ENCODE data around the gene TCOF1.

Gene TCOF1

GRCh38 chr5:150350524-150351344, 6.8 kb upstream of the TCOF1 start:
- DNase-seq (ENCODE audit: low read depth in 3 of 3): no peak

- DNase-seq (ENCODE audit: low read depth in 3 of 3): no peak
Measured at GRCh38 chr5:150352244-150353031, 5.1 kb upstream of the TCOF1 start.

GRCh38 chr5:150353032-150353675, 4.3 kb upstream of the TCOF1 start:
- no peak for DNase-seq (ENCODE audit: low read depth in 3 of 3)

GRCh38 chr5:150355791-150356190, 1.7 kb upstream of the TCOF1 start:
- DNase-seq (ENCODE audit: low read depth in 3 of 3): no peak

GRCh38 chr5:150356575-150357294, 762 bp upstream of the TCOF1 start:
- no peak for DNase-seq (ENCODE audit: low read depth in 3 of 3)

- no peak for DNase-seq (ENCODE audit: low read depth in 3 of 3)
Measured at GRCh38 chr5:150358261-150359095, 981 bp downstream of the TCOF1 start.

GRCh38 chr5:150361301-150361700, 3.8 kb downstream of the TCOF1 start:
- no peak for DNase-seq (ENCODE audit: low read depth in 3 of 3)

- no peak for DNase-seq (ENCODE audit: low read depth in 3 of 3)
Measured at GRCh38 chr5:150363185-150363584, 5.7 kb downstream of the TCOF1 start.

GRCh38 chr5:150364004-150364403, 6.5 kb downstream of the TCOF1 start:
- no peak for DNase-seq (ENCODE audit: low read depth in 3 of 3)

GRCh38 chr5:150368526-150368925, 11.0 kb downstream of the TCOF1 start:
- no peak for DNase-seq (ENCODE audit: low read depth in 3 of 3)

GRCh38 chr5:150372639-150373038, 15.1 kb downstream of the TCOF1 start:
- DNase-seq (ENCODE audit: low read depth in 3 of 3): no peak

GRCh38 chr5:150374651-150375050, 17.2 kb downstream of the TCOF1 start:
- no peak for DNase-seq (ENCODE audit: low read depth in 3 of 3)

GRCh38 chr5:150376799-150377771, 19.6 kb downstream of the TCOF1 start:
- DNase-seq (ENCODE audit: low read depth in 3 of 3): no peak

GRCh38 chr5:150377964-150378694, 20.6 kb downstream of the TCOF1 start:
- no peak for DNase-seq (ENCODE audit: low read depth in 3 of 3)

- DNase-seq (ENCODE audit: low read depth in 3 of 3): no peak
Measured at GRCh38 chr5:150384701-150385100, 27.2 kb downstream of the TCOF1 start.

GRCh38 chr5:150386024-150386855, 28.7 kb downstream of the TCOF1 start:
- no peak for DNase-seq (ENCODE audit: low read depth in 3 of 3)

- DNase-seq (ENCODE audit: low read depth in 3 of 3): no peak
Measured at GRCh38 chr5:150389531-150390266, 32.2 kb downstream of the TCOF1 start.
